CMK (cell line): ENCODE measurements around the gene GRIA2.

Source experiments
- DNase-seq: peaks from one replicate; pipeline ENCODE4 v3.0.0-alpha.2; 2010; ENCODE audit warnings: low read depth

GRIA2 gene

GRCh38 chr4:157265281-157265680 lies 44.8 kb downstream of the GRIA2 start:
- DNase-seq, result no peak

GRCh38 chr4:157270108-157270507 lies 49.6 kb downstream of the GRIA2 start:
- no peak for DNase-seq

GRCh38 chr4:157270552-157270951 lies 50.0 kb downstream of the GRIA2 start:
- DNase-seq, result no peak

- no peak for DNase-seq
These were observed 50.8 kb downstream of the GRIA2 start for GRCh38 chr4:157271166-157271869.

- no peak for DNase-seq
These were observed 60.1 kb downstream of the GRIA2 start for GRCh38 chr4:157280673-157281072.

GRCh38 chr4:157282019-157282418 lies 61.5 kb downstream of the GRIA2 start:
- DNase-seq, result no peak

- no peak for DNase-seq
These were observed 66.9 kb downstream of the GRIA2 start for GRCh38 chr4:157287445-157287844.

- no peak for DNase-seq
These were observed 70.1 kb downstream of the GRIA2 start for GRCh38 chr4:157290622-157291021.

GRCh38 chr4:157291071-157291470 lies 70.5 kb downstream of the GRIA2 start:
- DNase-seq, result no peak

- DNase-seq, result no peak
These were observed 73.1 kb downstream of the GRIA2 start for GRCh38 chr4:157293673-157294072.

GRCh38 chr4:157294575-157294974 lies 74.0 kb downstream of the GRIA2 start:
- DNase-seq, result no peak

- DNase-seq, result no peak
These were observed 80.2 kb downstream of the GRIA2 start for GRCh38 chr4:157300701-157301100.

GRCh38 chr4:157303471-157303960 lies 83.0 kb downstream of the GRIA2 start:
- DNase-seq, result no peak

- DNase-seq, result no peak
These were observed 84.2 kb downstream of the GRIA2 start for GRCh38 chr4:157304769-157305168.

- DNase-seq, result no peak
These were observed 92.2 kb downstream of the GRIA2 start for GRCh38 chr4:157312702-157313101.

GRCh38 chr4:157314906-157315305 lies 94.4 kb downstream of the GRIA2 start:
- no peak for DNase-seq

GRCh38 chr4:157315968-157316367 lies 95.4 kb downstream of the GRIA2 start:
- no peak for DNase-seq

GRCh38 chr4:157320092-157320491 lies 99.6 kb downstream of the GRIA2 start:
- DNase-seq, result no peak

GRCh38 chr4:157327666-157328065 lies 107.1 kb downstream of the GRIA2 start:
- DNase-seq, result no peak

- no peak for DNase-seq
These were observed 137.4 kb downstream of the GRIA2 start for GRCh38 chr4:157357887-157358286.

- no peak for DNase-seq
These were observed 137.9 kb downstream of the GRIA2 start for GRCh38 chr4:157358439-157358838.

- no peak for DNase-seq
These were observed 138.3 kb downstream of the GRIA2 start for GRCh38 chr4:157358851-157359250.

- no peak for DNase-seq
These were observed 142.8 kb downstream of the GRIA2 start for GRCh38 chr4:157363360-157363759.

- DNase-seq, result no peak
These were observed 151.6 kb downstream of the GRIA2 start for GRCh38 chr4:157372154-157372553.
